ENCODE results near the gene SFT2D2. TPM values are rescaled to one million over a fixed set of nuclear protein-coding genes. Genes with fewer than 3 reads are reported as not detected.

SFT2D2 gene
- total RNA-seq (2022; extraction: Qiagen RNA extraction): 12.9 to 21.9 TPM (median 14.1 TPM) in 5 replicates

GRCh38 chr1:168225476-168226190 lies at the start of gene SFT2D2:
TSS of gene SFT2D2 (plus strand) at chr1:168226004. CDS start at chr1:168226080, 76 bp downstream.

GRCh38 chr1:168178638-168179437 lies 47.0 kb upstream of the SFT2D2 start, which contains the start of gene TIPRL:
TSS of gene TIPRL (plus strand) at chr1:168178962. CDS start at chr1:168179078, 116 bp downstream.

GRCh38 chr1:168280296-168280927 lies 54.6 kb downstream of the SFT2D2 start, which contains the start of gene TBX19:
TSS of gene TBX19 (plus strand) at chr1:168280877. CDS start at chr1:168281091, 214 bp downstream.

Other genes starting within 250 kb of the SFT2D2 start
- 10.6 to 19.0 TPM (median 15.0 TPM) in 5 replicates for gene GPR161, start 89.1 kb upstream of the SFT2D2 start, total RNA-seq (2022; extraction: Qiagen RNA extraction)
- gene TIPRL, start 47.0 kb upstream of the SFT2D2 start, total RNA-seq (2022; extraction: Qiagen RNA extraction): 27.1 to 38.9 TPM (median 33.8 TPM) in 5 replicates
- gene TBX19, start 54.9 kb downstream of the SFT2D2 start, total RNA-seq (2022; extraction: Qiagen RNA extraction): 0.60 to 0.79 TPM (median 0.75 TPM) in 5 replicates

Measured in A549 treated with Hydrocortisone at 1 μM for 4 hours (cell line).